ENCODE data around the gene C1QTNF6. TPM values are rescaled to one million over a fixed set of nuclear protein-coding genes. Genes with fewer than 3 reads are reported as not detected.

Gene C1QTNF6
- total RNA-seq, 1 donor from 2014 or later, result 5.1 TPM

DNA sequence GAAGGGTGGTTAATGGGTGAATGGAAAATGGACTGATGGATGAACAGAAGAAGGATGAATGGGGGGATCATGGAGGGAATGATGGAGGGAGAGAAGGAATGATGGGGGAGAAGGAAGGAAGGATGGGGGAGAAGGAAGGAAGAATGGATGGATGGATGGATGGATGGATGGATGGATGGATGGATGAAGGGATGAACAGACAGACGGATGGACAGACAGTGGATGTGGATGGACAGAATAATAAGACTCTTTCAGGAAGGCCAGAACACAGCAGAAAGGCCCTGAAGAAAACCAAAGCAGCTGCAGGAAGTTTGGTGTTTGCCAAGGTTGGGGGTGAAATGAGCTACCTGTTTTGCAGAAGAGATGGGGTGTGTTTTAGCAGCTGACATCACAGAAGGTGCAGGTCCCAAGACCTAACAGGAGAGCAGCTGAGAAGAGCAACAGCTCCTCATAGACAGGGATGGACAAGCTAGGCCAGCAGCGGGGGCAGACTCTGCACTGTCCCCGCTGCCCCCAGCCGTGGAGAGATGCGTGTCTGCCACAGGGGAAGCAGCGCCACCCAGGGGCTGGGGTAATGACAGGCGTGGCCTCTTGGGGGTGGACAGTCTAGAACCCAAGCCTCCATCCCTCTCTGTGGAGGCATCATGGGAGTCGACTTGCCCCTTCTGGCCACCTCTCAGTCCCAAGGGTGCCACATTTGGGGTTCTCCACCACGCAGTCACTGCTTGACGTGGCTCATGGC lies 17.9 kb downstream of the C1QTNF6 start:
- TF ChIP-seq, protein P1, sequence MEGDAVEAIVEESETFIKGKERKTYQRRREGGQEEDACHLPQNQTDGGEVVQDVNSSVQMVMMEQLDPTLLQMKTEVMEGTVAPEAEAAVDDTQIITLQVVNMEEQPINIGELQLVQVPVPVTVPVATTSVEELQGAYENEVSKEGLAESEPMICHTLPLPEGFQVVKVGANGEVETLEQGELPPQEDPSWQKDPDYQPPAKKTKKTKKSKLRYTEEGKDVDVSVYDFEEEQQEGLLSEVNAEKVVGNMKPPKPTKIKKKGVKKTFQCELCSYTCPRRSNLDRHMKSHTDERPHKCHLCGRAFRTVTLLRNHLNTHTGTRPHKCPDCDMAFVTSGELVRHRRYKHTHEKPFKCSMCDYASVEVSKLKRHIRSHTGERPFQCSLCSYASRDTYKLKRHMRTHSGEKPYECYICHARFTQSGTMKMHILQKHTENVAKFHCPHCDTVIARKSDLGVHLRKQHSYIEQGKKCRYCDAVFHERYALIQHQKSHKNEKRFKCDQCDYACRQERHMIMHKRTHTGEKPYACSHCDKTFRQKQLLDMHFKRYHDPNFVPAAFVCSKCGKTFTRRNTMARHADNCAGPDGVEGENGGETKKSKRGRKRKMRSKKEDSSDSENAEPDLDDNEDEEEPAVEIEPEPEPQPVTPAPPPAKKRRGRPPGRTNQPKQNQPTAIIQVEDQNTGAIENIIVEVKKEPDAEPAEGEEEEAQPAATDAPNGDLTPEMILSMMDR (IDR thresholded peaks at IDR 0.05; ENCODE audit: insufficient read depth, low read length, poor library complexity, severe bottlenecking), result no peak
- Histone ChIP-seq H3K36me3 (ENCODE audit: control insufficient read depth, insufficient read depth, low read length) (no peaks in the 10 kb centered on the region), H3K4me3 (ENCODE audit: low read depth, low read length) (no peak overlapping the region), H3K27me3 (ENCODE audit: control insufficient read depth, insufficient read depth, low read length) (peaks cover 12% of the 10 kb centered on the region)
- no peak for DNase-seq (ENCODE audit: low read depth)

DNA sequence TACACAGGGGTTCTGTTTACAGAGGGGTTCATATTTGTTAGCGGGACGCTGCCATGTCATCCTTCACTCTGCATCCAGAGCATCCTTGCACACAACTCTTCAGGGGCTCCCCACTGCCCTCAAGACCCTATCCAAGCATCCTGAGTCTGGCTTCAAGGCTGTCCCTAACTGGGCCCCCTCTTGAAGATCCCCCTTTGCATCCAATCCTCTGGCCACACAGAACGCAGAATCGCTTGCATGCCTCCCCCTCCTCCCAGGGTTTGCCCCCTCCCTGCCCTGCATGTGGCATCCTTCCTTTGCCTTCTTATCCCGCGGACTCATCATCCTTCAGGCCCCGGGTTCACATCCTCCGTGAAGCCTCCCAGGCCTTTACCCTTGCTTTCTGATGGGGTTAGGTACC lies 18.6 kb downstream of the C1QTNF6 start:
- H3K36me3 ChIP-seq (ENCODE audit: control insufficient read depth, insufficient read depth, low read length), result no peaks in the 10 kb centered on the region
- TF ChIP-seq, protein P1 (IDR thresholded peaks at IDR 0.05; ENCODE audit: insufficient read depth, low read length, poor library complexity, severe bottlenecking), result no peak
- no peak for DNase-seq (ENCODE audit: low read depth)
- H3K27me3 ChIP-seq (ENCODE audit: control insufficient read depth, insufficient read depth, low read length), result peaks cover 12% of the 10 kb centered on the region
- H3K4me3 ChIP-seq (ENCODE audit: low read depth, low read length), result no peak overlapping the region

DNA sequence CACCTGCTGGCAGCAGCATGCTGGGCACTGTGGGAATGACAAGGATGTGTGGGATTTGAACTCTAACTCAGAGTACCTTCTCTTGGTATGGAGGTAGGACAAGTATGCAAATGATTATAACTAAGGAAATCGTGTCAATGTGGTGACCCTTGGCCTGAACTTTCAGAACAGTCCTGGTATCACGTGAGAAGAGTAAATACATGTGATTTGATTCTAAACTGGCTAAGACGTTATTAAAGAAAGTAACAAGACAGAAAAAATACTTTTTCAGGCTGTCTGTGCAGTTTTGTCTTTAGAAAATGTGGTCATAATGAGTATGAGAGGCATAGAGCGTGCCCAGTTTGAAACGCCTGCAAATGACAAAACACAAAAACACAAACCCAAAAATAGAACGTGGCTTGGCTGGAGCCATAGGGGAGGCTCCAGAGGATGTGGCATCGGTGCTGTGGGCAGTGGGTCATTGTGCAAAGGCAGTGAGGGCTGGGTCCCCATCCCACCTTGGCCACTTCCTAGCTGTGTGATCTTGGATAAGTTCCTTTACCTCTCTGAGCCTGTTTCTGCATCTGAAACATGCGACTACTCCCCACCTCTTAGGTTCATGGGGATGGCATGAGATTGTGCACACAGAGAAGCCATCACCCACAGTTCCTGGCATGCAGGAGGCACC lies 19.9 kb downstream of the C1QTNF6 start:
- Histone ChIP-seq H3K4me3 (ENCODE audit: low read depth, low read length) (no peak overlapping the region), H3K36me3 (ENCODE audit: control insufficient read depth, insufficient read depth, low read length) (no peaks in the 10 kb centered on the region), H3K27me3 (ENCODE audit: control insufficient read depth, insufficient read depth, low read length) (peaks cover 10% of the 10 kb centered on the region)
- TF ChIP-seq, protein P1 (IDR thresholded peaks at IDR 0.05; ENCODE audit: insufficient read depth, low read length, poor library complexity, severe bottlenecking), result no peak
- no peak for DNase-seq (ENCODE audit: low read depth)

DNA sequence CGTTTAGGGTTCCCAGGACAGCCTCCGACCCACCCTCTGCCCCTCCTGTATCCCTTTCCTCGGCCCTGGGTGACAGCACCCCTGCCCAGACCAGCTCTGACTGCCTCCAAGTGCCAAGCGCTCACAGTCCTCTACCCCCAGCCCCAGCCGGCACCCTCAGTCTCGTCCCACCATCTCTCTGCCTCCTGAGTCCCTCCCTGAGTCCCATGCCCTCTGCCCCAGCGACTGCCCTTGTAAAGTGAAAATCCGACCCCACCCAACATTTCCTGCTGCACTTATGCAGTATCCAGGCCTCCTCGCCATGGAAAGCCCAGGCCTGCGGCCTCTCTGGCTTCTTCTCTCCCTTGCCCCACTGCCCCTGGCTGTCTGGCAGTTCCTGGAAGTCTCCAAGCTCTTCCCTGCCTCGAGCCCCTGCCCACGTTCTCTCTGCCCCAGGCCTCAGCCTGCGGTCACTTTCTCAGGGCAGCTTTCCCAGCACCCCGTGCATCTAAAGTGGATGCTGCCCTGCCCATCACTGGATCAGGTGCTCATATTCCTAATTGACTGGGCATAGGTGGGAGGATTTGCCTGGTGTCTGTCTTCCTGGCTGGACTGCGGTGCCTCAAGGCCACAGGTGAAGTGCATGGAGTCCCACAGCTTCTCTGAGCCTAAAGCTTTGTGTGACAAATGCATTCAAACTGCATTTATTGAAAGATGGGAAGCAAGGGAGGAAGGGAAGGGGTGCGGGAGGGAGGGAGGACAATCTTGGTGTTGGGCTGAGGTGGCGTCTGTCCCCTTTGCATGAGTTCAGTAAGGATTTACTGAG lies 20.7 kb downstream of the C1QTNF6 start:
- no peak for DNase-seq (ENCODE audit: low read depth)
- Histone ChIP-seq H3K4me3 (ENCODE audit: low read depth, low read length) (no peak overlapping the region), H3K36me3 (ENCODE audit: control insufficient read depth, insufficient read depth, low read length) (no peaks in the 10 kb centered on the region), H3K27me3 (ENCODE audit: control insufficient read depth, insufficient read depth, low read length) (peaks cover 7% of the 10 kb centered on the region)
- TF ChIP-seq, protein P1 (IDR thresholded peaks at IDR 0.05; ENCODE audit: insufficient read depth, low read length, poor library complexity, severe bottlenecking), result no peak

DNA sequence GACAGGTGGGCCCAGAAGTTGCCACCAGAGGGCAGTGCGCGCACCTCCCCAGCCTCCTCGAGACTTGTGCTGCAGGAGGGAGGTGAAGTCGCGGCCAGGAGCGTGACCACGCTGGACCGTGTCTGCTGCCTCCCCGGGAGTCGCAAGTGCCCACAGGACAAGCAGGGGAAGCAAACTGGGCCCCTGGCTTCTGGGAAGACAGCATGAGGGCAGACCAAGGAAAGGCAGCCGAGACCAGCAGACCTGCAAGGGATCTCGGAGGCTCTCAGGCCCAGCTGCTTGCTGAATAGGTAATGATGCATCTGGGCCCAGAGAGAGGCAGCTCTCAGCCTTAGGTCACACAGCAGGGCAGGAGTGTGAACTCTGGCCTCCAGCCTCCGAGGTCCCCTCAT lies 21.4 kb downstream of the C1QTNF6 start:
- H3K36me3 ChIP-seq (ENCODE audit: control insufficient read depth, insufficient read depth, low read length), result no peaks in the 10 kb centered on the region
- TF ChIP-seq, protein P1 (IDR thresholded peaks at IDR 0.05; ENCODE audit: insufficient read depth, low read length, poor library complexity, severe bottlenecking), result peak; percentile 88
- H3K27me3 ChIP-seq (ENCODE audit: control insufficient read depth, insufficient read depth, low read length), result peaks cover 5% of the 10 kb centered on the region
- DNase-seq (ENCODE audit: low read depth), result no peak
- no peak overlapping the region for H3K4me3 ChIP-seq (ENCODE audit: low read depth, low read length)

Measured in kidney epithelial cell (primary cell).